GM19324 (cell line): ENCODE measurements around the gene GLYR1.

ENCODE experiments used
- ATAC-seq: cut with Tn5 transposase; IDR thresholded peaks from one replicate; pipeline ENCODE4 v1.9.1; 2021; ENCODE audit warnings: mild to moderate bottlenecking, moderate library complexity; ENCODE audit not compliant: unreplicated experiment, low FRiP score

The GLYR1 gene

DNA sequence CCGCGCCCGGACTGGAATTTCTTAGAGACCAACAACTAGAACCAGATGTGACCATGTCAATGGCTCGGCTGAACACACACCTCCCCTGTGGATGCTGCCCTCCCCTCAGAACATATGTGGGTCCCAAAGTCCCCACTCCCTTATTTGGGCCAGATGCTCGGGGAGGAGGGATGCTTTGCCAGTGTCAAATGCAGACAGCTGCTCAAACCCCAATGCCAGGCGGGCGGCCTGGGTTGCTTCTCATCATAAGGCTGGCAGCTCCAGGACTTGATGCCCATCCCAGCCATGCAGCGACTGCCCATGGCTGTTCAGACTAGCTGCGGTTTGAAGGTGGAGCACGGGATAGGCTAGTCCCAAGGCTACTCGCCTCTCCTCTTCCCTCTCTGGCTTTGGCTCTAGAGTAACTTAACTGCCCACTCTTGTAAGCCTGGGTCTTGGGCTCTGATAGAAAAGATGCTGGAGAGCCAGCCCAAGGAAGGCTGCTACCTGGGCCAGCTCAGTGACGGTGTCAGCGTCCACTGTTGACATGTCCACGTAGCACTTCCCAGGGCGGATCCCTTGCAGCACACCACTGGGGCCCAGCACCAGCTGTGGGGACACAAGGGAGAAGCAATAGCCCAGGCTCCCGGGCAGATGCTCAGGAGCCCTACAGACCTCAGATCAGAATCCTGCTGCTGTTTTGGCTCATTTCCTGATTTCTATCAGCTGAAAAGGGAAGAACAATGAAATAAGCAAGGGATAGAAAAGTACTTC is 33.7 kb downstream of the GLYR1 start:
- ATAC-seq = no peak

DNA sequence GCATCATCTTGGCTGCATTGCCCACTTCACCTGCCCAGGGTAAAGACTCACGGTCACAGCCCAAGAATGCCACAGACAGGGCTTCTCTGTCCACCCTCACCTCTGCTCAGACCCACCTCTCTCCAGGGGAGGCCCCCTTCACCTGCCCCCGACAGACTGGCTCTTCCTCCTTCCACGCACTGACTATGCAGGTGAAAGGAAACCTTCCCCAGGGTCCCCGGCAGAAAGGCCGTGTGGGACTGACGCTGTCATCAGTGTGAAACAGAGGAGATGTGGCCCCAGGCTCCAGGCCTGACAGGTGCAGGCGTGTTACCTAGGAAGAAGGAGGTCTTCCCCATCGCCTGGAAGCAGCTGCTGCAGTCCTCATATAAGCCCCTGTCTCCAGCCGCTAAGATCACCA is 35.3 kb downstream of the GLYR1 start:
- ATAC-seq = no peak

DNA sequence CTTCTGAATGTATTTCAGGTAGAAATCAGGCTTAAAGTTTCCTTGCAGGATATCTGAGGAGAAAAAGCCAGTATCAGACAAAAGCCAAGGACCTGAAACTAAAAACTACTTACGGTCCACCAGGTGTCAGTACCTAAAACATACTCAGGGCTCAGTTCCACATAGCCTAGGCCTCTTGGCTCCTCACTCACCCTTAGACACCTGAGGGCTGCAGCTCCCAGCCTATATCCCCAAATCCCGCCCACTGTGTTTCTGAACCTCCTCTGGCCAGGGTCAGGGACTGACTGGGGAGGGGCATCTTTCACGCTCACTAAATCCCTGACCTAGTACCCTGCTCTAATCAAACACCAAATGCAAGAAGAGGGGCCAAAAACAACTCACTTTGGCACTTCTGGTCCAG is 35.8 kb downstream of the GLYR1 start:
- no peak for ATAC-seq

DNA sequence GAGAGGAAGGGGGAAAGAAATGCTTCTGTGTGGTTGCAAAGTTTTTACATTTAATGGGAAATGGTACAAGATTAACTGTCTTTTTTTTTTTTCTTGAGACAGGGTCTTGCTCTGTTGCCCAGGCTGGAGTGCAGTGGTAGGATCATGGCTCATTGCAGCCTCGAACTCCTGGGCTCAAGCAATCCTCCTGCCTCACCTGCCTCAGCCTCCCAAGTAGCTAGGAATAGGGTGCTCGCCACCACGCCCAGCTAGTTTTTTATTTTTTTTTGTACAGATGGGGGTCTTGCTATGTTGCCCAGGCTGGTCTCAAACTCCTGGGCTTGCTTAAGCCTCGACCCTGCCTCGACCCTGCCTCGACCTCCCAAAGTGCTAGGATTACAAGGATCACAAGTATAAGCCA is 40.8 kb downstream of the GLYR1 start:
- ATAC-seq = no peak

DNA sequence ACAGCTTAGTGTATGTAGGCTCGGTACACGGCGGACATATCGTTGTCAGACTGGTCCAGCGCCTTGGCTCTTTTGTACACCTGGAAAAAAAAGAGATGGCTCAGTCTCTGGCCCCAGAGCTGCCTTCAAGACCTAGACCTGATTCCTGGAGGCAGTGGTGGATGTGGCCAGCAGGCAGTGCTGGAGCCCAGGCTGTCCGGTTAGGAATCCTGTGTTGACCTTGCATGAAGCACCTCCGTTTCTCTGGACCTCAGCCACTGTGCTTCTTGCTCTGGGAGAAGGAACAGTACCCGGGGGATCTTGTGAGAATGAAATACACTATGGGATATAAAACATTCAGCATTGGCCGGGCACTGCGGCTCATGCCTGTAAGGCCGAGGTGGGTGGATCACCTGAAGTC is 41.9 kb downstream of the GLYR1 start:
- no peak for ATAC-seq

DNA sequence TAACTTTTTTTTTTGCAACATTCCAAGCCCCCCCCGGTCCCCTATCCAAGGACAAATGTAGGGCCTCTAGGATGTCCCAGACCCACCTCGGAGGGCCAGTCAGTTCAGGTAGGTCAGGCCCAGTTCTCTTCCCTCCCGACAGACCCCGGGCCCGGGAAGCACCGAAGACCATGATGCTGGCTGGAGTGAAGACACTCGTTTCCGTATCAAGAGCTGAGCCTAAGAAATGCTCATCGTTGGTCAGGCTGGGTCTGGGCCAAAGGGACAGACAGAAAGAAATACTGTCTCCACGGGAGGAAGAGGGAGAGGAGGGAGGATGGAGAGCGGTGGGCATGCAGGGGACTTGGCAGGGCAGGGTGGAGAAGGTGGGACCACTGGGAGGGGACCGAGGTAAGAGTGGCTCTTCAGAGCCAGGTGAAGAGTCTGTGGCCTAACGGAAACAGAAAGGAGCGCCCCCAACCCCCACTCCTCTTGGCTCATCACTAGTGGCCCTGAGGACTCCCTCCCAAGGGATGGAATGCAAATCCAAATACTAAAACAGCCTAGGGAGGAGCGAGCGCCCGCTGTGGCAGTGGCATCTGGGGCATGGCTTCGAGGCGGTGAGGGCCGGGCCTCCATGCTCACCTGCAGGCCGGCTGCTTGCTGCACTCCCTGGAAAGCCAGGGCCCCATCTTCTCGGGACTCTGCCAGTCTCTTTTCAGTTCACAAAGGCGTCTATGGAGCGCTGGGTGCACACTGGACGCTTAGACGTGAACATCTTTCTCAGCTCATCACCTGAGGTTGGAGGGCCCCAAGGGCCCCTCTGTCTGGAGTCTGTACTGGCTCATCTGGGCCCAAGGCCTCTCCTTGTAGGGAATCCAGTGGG is 43.0 kb downstream of the GLYR1 start:
- ATAC-seq = no peak

DNA sequence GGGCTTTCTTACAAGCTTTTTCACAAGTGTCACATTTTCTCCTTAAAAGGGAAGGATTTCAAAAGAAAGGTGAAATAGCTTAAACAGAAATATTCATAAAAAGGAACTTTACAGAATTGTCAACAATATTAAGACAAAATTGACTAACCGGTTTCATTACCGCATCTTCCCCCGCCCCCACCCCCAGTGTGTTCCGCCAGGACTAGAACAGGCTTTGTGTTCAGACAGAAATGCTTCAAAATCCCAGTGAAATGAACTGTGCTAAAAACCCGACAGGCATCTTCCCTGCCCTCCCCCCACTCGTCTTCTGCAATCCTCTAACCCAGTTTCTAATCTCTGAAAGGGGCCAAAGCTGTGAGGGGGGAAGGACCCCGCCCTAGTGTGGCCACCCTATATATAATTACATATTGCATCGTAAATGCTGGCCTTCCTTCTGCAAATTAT is 43.7 kb downstream of the GLYR1 start:
- ATAC-seq = no peak

DNA sequence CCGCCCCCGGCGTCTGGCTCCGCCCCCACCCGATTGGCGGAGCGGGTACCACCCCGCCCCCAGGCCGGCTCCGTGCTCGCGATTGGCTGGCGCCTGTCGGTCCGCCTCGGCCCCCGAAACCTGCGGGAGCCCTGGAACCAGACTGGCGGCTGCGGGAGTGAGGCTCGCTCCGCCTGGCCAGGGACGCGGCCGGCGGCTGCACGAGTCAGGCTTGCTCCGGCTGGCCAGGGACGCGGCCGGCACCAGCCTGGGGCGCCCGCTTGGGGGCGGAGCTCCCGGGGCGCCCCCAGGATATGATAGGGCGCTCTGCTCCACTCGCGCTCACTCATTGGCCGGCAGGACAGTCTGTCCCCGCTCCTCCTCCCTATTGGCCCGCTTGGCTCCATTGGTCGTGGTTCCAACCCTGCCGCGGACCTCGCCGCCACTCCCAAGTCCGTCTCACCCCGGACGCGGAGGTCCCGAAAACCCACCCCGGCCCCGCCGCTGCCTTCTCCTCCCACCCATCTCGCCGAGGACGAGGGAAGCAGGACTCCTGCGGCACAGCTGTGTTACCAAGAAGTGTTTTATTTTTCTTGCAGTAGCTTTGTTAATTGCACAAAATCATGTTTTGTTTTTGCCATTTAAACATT is 44.3 kb downstream of the GLYR1 start:
- peak; percentile 94 for ATAC-seq

DNA sequence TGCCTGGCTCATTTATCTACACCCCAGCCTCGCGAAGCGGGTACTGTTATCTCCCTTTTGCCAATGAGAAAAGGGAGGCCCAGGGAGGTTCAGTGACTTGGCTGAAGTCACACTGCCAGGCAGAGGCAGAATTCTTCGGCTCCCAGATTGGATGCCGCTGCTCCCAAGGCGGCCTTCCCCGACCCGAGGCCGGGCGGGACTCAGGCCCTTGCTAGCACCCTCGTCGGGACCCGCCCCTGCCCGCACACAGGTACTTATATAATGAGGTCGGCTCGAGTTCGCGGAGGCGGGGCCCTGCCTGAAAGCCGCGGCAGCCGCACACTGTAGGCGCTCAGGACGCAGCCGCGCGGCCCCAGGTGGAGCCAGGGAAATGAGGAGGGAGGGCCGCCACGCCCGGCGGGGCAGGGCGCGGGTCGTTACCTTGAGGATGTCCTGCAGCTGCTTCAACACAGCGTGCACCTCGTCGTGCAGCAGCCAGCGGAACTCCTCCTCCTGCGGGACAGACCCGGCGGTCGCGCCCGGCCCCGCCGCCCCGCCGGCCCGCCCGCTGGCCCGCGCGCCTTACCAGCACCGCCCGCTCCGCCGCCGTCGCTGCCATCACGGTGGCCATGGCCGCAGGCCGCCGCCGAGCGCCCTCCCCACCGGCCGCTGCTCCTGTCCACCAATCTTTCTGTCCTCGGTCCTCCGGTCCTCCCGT is 45.0 kb downstream of the GLYR1 start, which contains the start of gene ROGDI:
Gene ROGDI, minus strand, starts transcription at position 672 of the 697 bp plus-strand sequence. Its CDS starts 62 bp downstream, at position 610.
- peak; percentile 67 for ATAC-seq

DNA sequence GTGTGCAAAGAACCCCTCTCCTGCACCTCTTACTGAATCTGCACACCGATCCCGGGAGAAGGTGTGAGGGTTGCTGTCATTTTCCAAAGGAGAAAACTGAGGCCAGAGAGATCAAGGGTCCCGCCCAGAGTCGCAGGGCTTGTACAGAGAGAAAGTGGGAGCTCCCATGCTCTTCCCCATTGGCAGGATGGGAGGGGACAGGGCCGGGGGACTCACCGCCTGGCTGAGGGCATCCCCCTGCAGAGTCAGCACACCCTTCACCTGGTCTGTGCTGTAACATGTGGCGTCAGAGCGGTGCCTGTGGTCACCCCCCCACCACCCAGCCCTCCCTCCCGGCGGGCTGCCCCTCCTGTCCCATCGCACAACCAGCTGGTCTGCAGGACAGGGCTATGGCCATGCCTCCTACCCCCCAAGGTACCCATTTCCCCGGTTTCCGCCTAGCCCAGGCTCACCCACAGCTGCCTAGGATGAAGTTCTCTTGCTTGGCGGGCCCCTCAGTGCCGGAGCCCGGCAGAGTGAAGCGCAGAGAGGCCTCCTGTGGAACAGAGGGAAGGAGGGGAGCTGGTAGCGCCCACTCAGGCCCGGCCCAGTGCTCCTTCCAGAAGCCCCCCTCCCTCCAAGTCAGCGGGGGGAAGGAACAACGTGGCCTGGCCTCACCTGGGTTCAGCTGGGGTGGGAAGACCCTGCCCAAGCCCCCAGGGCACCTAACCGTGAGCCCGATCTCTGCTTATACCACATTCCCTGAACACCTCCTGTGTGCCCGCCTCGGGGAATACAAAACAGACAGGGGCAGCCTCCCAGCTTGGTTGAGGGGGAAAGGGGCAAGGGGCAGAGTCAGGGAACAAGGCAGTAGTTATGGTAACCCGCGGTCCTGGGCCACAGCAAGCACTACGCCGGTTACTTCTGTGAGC is 45.8 kb downstream of the GLYR1 start:
- no peak for ATAC-seq

DNA sequence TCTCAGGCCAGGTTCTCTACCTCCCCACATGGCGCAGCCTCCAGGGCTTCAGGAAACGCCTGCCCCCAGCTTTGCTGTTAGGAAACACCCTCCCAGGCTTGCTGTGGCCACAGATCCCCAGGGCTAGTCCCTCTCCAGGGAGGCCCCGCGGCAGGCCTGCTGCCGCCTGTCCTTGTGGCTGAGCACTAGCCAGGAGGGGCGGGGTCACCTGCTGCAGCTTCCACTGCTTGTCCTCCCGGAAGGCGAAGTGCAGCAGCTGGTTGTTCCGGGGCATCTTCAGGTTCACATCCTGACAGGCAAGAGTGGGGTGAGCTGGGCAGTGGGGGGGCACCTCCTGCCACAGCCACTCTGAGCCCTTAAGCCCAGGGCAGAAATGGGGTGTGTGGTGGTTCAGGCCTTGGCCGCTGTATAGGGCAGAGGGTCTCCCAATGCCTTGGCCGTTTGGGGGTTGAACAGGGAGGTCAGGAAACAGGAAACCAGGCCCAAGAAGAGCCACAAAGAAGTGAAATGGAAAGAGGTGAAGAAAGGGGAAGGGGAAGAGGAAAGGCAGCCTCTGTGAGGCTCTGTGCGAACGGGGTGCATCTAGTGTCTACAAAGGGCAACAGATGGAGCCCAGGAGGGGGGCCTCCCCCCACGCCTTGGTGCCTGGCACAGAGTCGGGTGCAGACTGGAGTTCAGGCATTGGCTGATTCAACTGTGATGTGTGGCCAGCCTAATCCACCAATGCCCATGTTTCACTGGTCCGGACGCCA is 46.6 kb downstream of the GLYR1 start:
- ATAC-seq = no peak

DNA sequence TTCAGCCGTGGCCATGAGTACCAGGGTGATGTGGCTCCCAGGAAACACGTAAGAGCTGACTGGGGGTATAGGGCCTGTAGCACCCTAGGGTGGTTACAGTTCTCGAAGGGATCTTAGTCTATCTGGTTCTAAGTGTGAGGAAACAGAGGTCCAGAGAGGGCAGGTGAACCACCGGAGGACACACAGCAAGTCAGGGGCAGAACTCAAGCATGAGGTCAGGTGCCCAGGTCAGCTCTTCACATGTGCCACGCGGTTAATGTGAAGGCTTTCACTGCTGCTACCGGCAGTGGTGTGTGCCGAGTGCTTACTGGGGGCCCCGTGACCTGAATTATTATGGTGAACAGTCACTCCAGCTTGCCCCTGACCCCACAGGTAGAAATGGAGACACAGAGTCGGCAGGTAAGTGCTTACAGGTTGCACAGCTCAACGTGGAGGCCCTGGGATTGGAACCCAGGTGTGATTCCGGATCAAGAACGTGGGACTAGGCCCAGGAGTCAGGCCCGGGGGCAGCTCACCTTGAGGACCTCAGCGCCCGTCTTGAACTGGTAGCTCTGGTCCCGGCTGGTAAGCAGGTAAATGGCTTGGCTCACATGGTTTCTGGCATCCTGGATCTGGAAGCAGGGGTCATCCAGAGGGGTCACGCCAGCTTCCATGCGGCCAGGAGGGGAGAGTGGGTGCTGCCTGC is 47.8 kb downstream of the GLYR1 start:
- ATAC-seq = no peak

DNA sequence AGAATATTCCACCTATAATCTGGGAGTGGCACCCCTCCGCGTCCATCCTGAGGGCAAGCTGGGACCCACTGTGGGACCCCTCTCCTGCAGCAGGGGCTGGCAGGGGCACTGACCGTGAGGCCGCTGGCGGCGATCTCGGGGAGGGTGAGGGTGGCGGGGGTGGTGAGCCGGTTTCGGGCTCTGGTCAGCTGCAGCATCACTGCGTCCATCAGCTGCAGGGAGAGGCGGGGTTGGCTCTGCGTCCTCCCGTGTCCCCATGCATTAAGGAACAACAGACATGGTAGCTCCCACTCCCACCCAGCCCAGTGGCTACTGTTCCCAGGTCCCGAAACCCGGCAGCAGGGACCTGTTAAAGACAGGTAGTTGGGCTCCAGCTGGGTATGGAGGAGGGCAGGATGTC is 48.6 kb downstream of the GLYR1 start:
- no peak for ATAC-seq

DNA sequence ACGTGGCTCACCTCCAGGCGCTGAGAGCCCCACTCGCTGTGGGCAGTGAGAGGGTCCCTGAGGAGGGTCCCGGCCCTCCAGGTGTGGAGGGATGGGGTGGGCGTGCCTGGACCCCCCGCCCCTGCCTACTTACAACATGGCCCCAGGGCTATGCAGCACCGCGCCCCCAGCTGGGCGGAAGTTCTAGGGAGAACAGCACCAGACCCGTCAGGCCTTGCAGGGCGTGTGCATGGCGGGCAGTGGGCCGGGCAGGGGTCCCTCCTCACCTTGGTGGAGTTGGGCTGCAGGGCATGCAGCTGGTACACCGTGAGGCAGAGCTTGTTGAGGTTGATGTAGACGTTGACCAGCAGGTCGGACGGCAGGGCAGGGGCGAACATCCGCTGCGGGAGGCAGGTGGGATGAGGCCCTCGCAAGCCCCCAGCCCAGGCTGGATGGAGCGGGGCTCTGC is 49.3 kb downstream of the GLYR1 start:
- no peak for ATAC-seq

DNA sequence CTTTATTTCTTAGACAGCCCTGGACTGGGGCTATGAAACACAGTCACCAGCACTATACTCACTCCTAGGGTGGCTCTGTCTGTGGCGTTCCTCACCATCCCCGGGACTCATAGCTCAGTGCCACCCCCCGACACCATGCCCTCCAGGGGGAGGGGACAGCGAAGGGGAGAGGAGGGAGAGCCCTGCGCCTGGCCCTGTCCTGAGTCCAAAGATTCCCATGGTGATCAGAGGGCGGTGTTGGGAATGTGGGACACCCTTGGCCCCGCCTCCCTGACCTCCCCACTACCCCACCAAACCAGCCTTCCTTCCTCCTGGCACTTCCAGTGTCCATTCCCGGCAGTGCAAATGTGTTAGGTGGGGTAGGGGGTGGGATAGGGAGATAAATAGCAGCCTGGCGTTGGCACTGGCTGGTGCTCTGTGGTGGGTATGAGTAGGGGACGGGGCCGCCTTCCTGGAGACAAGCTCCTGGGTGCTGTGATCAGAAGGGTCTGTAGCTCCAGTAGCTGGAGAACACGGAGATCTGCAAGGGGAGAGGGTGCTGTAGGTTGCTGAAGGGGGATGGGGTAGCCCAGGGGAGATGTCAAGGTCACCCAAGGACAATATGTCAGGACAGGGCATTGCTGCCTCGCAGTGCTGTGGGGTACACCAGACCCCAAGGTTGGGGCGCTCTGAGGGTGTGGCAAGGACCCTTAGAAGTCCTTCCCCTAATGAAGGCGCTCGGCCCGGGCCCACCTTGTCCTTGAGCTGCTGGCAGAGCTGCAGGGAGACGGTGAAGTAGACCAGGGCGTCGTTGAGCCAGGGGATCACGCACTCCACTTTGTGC is 49.9 kb downstream of the GLYR1 start:
- ATAC-seq = no peak

DNA sequence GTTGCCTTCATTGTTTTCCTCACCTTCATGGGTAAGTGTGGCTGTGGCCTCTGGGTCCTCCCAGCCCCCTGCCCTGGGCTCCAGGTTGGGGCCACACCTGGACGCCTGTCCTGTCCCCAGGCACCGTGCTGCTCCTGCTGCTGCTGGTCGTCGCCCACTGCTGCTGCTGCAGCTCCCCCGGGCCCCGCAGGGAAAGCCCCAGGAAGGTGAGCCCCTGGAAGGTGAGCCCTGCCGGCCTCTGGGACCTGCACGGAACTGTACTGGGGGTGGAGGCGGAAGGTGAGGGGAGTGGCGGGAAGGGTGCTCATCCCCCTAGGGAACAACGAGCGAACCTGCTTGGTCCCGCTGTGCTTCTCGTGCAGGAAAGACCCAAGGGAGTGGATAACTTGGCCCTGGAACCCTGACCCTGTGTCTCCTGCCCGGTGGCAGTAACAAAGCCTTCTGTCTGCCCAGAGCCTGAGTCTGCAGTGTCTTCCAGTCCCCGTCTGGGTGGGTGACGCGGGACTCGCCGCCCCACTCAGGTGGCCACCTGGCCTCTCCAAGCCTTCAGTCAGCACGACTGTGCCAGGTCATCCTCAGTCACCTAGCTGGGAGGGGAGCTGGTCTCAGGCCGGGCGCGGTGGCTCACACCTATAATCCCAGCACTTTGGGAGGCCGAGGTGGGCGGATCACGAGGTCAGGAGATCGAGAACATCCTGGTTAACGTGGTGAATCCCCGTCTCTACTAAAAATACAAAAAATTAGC is 51.1 kb downstream of the GLYR1 start:
- no peak for ATAC-seq
